Measurements from ENCODE around the gene TIGD7. TPM values are rescaled to one million over a fixed set of nuclear protein-coding genes. Genes with fewer than 3 reads are reported as not detected.

TIGD7 gene
- total RNA-seq, 2 experiments from 2014 or later = 3.6 to 5.1 TPM

GRCh38 chr16:3252967-3253366, 52.3 kb downstream of the TIGD7 start:
- H3K36me3 Mint-ChIP-seq (ENCODE audit: low read depth) = no peaks in the 10 kb centered on the region
- no peak for DNase-seq

GRCh38 chr16:3249451-3249850, 55.8 kb downstream of the TIGD7 start:
- Mint-ChIP-seq H3K4me1 (no peaks in the 10 kb centered on the region), H3K27ac (no peak overlapping the region), H3K36me3 (ENCODE audit: low read depth) (no peaks in the 10 kb centered on the region), H3K9me3 (no peaks in the 10 kb centered on the region), H3K27me3 (peaks cover 2% of the 10 kb centered on the region), H3K4me3 (no peak overlapping the region)
- ChIA-PET CTCF (no interaction called here), POLR2A (no interaction called here)
- DNase-seq = no peak

More at GRCh38 chr16:3252967-3253366, 52.3 kb downstream of the TIGD7 start:
- no peak overlapping the region for H3K4me3 Mint-ChIP-seq
- no peak overlapping the region for H3K27ac Mint-ChIP-seq
- H3K9me3 Mint-ChIP-seq = no peaks in the 10 kb centered on the region
- POLR2A ChIA-PET = no interaction called here
- H3K4me1 Mint-ChIP-seq = no peaks in the 10 kb centered on the region
- H3K27me3 Mint-ChIP-seq = peaks cover 2% of the 10 kb centered on the region
- CTCF ChIA-PET = interaction anchor here (1.1 kb wide), 1 partner anchor 10 kb away, joined by 3 read pairs; no protein-coding TSS in a partner anchor

GRCh38 chr16:3249020-3249419, 56.2 kb downstream of the TIGD7 start:
- H3K4me1 Mint-ChIP-seq = no peaks in the 10 kb centered on the region
- ChIA-PET CTCF (no interaction called here), POLR2A (no interaction called here)
- no peak overlapping the region for H3K27ac Mint-ChIP-seq
- H3K9me3 Mint-ChIP-seq = no peaks in the 10 kb centered on the region
- H3K36me3 Mint-ChIP-seq (ENCODE audit: low read depth) = no peaks in the 10 kb centered on the region
- H3K27me3 Mint-ChIP-seq = peaks cover 2% of the 10 kb centered on the region
- H3K4me3 Mint-ChIP-seq = no peak overlapping the region
- DNase-seq = no peak

Other genes starting within 250 kb of the TIGD7 start
- gene IL32, start 239.8 kb downstream of the TIGD7 start, total RNA-seq = 1,000 to 10,000 TPM; 2,973 to 3,212 TPM
- under 1 TPM; 0.29 to 0.35 TPM for gene ZSCAN10, start 206.1 kb downstream of the TIGD7 start, total RNA-seq
- not detected for gene ZNF205, start 192.8 kb downstream of the TIGD7 start, total RNA-seq
- gene ZNF213, start 170.4 kb downstream of the TIGD7 start, total RNA-seq = 10 to 100 TPM in 1 of 2 experiments, 1 to 10 TPM in 1; 9.9 to 11.1 TPM
- gene OR1F1, start 117.2 kb downstream of the TIGD7 start, total RNA-seq = not detected
- 10 to 100 TPM; 11.7 to 12.1 TPM for gene ZNF200, start 70.3 kb downstream of the TIGD7 start, total RNA-seq
- gene MEFV, start 48.8 kb downstream of the TIGD7 start, total RNA-seq = under 1 TPM in 1 of 2 experiments, not detected in 1; 0.10 TPM
- gene ZNF263, start 21.9 kb downstream of the TIGD7 start, total RNA-seq = 10 to 100 TPM; 25.7 to 25.9 TPM
- 10 to 100 TPM; 42.7 to 43.8 TPM for gene ZNF75A, start 67 bp upstream of the TIGD7 start, total RNA-seq
- gene OR2C1, start 50.5 kb upstream of the TIGD7 start, total RNA-seq = not detected
- 10 to 100 TPM; 19.5 to 21.4 TPM for gene ZSCAN32, start 95.6 kb upstream of the TIGD7 start, total RNA-seq
- 10 to 100 TPM; 11.4 to 12.7 TPM for gene ZNF174, start 95.8 kb upstream of the TIGD7 start, total RNA-seq
- 1 to 10 TPM; 2.5 to 2.7 TPM for gene ZNF597, start 138.1 kb upstream of the TIGD7 start, total RNA-seq
- gene NAA60, start 138.2 kb upstream of the TIGD7 start, total RNA-seq = 10 to 100 TPM; 42.6 to 59.1 TPM
- gene C16orf90, start 190.1 kb upstream of the TIGD7 start, total RNA-seq = not detected
- 10 to 100 TPM; 39.0 to 43.2 TPM for gene CLUAP1, start 195.6 kb upstream of the TIGD7 start, total RNA-seq